Choroid plexus epithelial cell (primary cell): ENCODE data around the gene ITCH.
A peak's percentile ranks its signal among the peaks of the same experiment; 100 is the strongest.

Experiments
- DNase-seq: peaks from one replicate; pipeline ENCODE4 v3.0.0-alpha.2; 2010; ENCODE audit warnings: low read depth
- H3K4me3 ChIP-seq: 2 replicates; pipeline ENCODE4 v1.5.1; 2011; ENCODE audit warnings: low read depth, mild to moderate bottlenecking, control low read depth, low read length, moderate library complexity
- CTCF ChIP-seq: conservative IDR thresholded peaks from 2 replicates; pipeline ENCODE4 v1.5.1; 2011; ENCODE audit warnings: low read depth, mild to moderate bottlenecking, control low read depth, inconsistent platforms, low read length, moderate library complexity

The ITCH gene

GRCh38 chr20:34541917-34542316 is 178.8 kb downstream of the ITCH start:
- no peak for DNase-seq
- H3K4me3 ChIP-seq = no peak overlapping the region

GRCh38 chr20:34542439-34542838 is 179.4 kb downstream of the ITCH start:
- DNase-seq = no peak
- H3K4me3 ChIP-seq = no peak overlapping the region
- TF ChIP-seq CTCF = no peak

More at GRCh38 chr20:34541917-34542316, 178.8 kb downstream of the ITCH start:
- TF ChIP-seq CTCF = no peak

GRCh38 chr20:34543463-34544056 is 180.5 kb downstream of the ITCH start:
- TF ChIP-seq CTCF = no peak
- no peak overlapping the region for H3K4me3 ChIP-seq
- DNase-seq = no peak

- TF ChIP-seq CTCF = no peak
- DNase-seq = peak; percentile 16
- H3K4me3 ChIP-seq = peak overlapping the region; percentile 26
Observed at GRCh38 chr20:34544109-34544796, 181.2 kb downstream of the ITCH start.

GRCh38 chr20:34546751-34547181 is 183.7 kb downstream of the ITCH start:
- no peak for TF ChIP-seq CTCF

GRCh38 chr20:34547844-34548613 is 185.0 kb downstream of the ITCH start:
- no peak overlapping the region for H3K4me3 ChIP-seq
- no peak for DNase-seq
- TF ChIP-seq CTCF = no peak

More at GRCh38 chr20:34546751-34547181, 183.7 kb downstream of the ITCH start:
- no peak for DNase-seq
- H3K4me3 ChIP-seq = no peak overlapping the region
